Endometrial microvascular endothelial cells (primary cell): Measurements from ENCODE around the gene CEP164. TPM values are rescaled to one million over a fixed set of nuclear protein-coding genes. Genes with fewer than 3 reads are reported as not detected.

ENCODE experiments used
- in situ Hi-C: cut with HindIII; loops from 2 replicates; pipeline ENCODE4 v1.10.0; 2017; ENCODE audit warnings: low sequenced_read_pairs, low pct_unique_long_range_greater_than_20kb; ENCODE audit errors: inconsistent ontology term
- total RNA-seq: library from RNA; depleted of rRNA; stranded (reverse); fragments of >200 nt; gene quantifications from one replicate; pipeline ENCODE4 v1.2.3, GENCODE V29; 2015; ENCODE audit errors: inconsistent ontology term

The CEP164 gene
- total RNA-seq, 1 donor from 2014 or later: 31.1 TPM

GRCh38 chr11:117412176-117412575, 84.5 kb downstream of the CEP164 start:
- in situ Hi-C loops: no loop called here

- in situ Hi-C loops: no loop called here
These were observed 85.1 kb downstream of the CEP164 start for GRCh38 chr11:117412653-117413275.

DNA sequence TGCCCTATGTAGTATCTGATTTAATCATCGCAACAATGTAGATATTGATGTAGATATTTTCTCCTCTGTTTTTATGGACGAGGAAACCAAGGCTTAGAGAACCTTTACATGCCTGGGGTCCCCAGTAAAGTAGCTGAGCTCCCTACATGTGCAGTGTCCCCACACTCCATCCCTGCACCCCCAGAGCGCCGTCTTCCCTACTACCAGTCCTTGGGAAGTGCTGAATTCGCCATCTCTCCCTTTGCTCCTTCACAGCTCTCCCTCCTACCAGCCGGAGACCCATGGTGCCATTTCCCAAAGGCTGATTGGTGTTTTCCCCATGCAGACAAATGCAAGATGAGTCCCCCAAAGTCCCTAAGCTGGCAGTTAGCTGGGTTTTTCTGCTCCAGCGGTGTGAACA, 86.0 kb downstream of the CEP164 start:
- in situ Hi-C loops: no loop called here

- in situ Hi-C loops: no loop called here
These were observed 87.1 kb downstream of the CEP164 start for GRCh38 chr11:117414724-117415123.

GRCh38 chr11:117415358-117415896, 87.8 kb downstream of the CEP164 start:
- in situ Hi-C loops: no loop called here

DNA sequence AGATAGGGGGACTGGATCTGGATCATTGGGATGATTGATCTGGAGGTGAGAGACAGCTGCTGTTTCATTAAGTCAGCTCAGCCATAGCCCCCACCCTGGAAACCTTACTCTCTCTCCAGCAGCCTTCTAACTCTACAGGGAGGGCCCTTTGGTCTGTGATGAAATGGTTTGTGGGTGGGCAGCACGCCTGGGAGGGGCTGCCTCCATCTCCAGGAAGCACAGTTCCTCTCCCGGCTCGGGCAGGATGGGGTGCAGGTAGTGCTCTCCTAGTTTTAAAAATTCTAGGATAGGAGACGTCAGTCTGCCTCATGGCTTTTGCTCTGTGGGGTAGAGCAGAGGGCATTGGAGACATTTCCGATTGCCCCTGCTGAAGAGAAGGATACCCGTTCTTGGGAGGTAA, 89.7 kb downstream of the CEP164 start:
- in situ Hi-C loops: no loop called here

DNA sequence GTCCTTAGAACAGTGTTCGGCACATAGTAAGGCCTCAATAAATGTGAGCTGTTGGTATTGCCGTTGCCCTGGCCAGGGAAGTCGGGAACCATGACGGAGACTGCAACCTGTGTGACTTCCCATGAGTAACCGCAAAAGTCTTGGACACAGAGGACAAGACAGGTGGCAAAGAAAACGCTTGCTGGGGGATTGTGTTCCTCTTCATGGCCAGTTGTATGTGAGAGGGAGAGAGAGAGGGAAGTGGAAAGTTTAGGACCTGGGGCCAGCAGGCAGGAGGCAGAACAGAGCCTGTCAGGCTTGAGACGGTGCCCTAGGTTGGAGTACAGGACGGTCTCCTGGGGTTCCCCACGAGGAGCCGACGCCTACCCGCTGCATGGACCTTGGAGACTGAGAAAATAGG, 90.2 kb downstream of the CEP164 start:
- in situ Hi-C loops: no loop called here

DNA sequence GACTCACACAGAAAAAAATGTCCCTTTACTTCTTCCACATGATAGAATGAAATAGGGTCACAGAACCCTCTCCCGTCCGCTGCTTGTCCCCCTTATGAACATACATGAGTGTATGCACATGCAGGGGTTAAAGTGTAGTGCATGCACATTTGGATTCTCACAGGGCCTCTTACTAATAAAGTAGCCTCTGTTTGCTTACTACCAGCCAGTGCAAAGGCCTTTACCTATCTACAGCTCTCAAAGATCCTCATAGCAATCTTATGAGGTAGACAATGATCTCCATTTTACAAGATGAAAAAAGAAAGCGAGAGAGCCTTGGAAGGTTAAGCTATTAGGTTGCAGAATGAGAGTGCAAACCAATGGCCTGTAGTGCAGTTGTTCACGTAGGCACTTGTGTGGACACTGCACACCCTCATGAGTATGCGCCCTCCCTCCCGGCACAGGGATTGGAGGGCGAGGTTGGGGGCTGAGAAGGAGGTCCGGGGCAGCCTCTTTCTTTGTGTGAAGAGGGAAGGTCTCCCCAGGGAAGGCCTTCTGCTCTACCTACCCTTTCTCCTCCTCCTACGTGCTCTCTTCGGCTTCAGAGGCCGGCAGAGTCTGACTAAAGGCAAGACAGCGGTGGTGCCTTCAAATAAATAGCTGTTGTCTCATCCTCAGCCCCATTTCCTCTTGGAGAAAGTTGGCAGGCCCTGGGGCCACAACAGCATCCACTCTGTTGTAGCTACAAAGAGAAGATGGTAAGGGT, 91.3 kb downstream of the CEP164 start:
- in situ Hi-C loops: no loop called here

- in situ Hi-C loops: no loop called here
These were observed 92.0 kb downstream of the CEP164 start for GRCh38 chr11:117419482-117420142.

GRCh38 chr11:117420143-117420485, 92.5 kb downstream of the CEP164 start:
- in situ Hi-C loops: no loop called here

DNA sequence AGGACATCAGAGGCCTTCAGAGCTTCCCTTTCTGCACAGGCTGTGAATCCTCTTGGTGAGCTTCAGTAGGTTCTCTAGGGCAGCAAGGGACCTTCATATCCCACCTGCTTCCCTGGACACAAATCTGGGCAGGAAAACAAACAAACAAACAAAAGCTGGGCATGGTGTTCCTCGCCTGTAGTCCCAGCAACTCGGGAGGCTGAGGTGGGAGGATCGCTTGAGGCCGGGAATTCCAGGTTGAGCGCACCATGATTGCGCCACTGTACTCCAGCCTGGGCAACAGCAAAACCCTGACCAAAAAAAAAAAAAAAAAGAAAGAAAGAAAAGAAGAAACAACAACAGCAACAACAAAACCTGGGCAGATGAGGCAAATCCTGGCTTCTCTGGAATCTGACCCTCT, 92.9 kb downstream of the CEP164 start:
- in situ Hi-C loops: no loop called here

DNA sequence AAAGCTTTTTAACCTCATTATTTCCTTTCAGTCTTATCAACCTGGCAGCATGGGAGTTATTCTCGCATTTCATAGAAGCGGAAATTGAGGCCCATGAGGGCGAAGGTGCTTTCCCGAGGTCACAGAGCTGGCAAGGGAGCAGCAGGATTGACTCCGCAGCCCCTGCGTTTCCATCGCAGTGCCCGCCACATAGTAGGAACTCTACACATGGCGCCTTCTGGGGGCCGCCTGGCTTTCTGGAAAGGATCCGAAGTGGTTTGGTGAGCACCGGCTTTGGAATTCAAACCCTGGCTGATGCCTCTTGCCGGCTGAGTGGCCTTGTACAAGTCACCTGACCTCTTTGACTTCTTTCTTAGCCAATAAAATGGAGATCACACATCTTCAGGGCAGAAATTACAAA, 93.4 kb downstream of the CEP164 start:
- in situ Hi-C loops: no loop called here

DNA sequence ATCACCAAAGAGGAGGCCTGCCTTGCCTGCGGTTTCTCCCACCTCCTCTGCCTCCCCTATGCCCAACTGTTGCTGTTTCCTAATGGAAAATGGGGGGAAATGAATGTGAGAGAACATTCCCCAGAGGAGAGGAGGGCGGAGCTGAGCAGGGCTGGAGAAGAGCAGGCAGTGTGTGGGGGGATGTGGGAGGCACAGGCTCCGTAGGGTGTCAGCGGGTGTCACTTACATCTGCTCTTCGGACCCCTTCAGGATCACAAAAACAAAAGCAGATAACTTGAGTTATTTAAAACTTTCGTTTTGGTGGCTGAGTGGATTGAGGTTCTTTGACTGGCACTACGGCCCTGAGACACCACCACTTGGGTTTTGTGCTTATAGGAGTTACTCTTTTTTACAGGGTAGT, 93.8 kb downstream of the CEP164 start:
- in situ Hi-C loops: no loop called here

DNA sequence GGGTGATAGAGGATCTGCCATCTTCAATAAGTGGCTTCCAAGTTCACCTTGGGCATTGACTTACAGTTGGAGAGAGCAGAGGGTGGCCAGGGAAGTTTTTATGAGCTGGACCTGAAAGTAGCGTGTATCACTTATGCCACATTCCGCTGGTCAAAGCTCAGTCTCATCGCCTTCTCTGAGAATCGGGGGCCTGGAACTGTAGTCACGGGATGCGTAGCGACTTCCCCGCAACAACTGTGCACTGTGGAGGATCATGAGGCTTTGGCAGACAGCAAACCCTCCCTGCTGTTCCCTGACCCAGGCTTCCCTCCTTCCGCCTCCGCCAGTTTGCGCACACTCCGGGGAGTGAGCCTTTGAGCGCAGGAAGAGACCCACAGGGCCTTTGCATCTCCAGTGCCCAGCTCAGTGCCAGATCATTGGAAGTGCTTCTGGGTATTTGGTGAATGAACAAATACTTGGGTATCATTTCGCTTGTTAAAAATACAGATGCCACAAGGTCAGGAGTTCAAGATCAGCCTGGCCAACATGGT, 95.5 kb downstream of the CEP164 start:
- in situ Hi-C loops: no loop called here

DNA sequence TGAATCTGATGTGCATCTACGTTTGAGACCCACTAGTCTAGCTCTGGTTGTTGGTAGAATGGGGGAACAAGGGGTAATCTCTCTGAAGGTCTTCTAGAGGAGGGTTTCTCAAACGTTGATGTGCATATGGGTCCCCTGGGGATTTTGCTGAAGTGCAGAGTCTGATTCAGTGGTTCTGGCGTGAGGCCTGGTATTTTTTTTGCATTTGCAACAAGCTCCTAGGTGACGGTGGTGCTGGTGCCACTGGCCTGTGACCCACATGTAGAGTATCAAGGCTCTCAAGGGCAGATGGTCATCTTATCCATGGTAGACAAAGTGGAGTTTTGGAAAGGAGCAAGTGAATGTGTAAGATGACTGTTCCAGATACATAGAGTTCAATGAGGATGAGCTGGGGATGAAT, 97.1 kb downstream of the CEP164 start:
- in situ Hi-C loops: no loop called here

DNA sequence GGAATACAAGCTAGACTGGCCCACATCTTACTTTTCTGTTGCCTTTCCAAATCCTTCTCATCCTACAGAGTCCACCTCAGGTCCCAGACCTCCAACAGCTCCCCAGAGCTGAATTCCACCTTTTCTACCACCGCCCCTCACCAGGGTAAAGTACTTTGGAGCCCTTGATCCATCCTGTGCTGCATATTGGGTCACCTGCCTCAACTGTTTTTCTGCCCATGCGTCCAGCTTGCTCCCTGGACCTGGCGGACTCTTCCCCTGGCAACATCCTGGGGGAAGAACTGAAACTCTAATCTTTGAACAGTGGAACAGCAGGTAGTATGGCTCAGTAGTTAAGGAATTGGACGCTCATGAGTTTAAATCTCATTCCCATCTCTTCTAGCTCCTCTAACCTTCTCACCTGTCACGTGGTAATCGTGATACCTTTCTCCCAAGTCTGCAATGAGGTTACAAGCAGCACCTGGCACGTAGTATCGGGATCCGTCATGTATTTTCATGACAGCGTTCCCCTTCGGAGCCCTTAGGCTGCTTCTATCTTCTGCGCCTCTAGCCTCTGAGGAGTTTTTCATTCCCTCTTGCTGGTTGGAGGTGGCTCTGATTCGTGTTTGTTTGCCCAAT, 98.1 kb downstream of the CEP164 start:
- in situ Hi-C loops: no loop called here

DNA sequence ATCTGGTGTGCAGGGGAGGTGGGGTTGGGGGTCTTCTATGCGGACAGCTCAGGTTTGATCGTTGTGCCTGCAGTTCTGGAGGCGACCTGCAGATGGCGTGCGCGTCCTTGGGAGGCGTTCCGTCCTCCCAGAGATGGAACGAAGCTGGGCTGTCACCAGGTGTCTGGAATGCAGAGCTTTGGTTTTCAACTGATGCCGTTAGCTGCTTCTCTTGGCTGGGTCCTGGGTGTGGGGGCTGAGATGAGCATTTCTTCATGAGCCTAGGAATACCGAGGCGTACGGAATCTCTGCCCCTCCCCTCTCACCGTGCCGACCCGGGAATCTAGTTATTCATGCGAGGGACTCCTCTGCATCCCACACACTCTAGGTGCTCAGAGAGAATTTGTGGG, 98.6 kb downstream of the CEP164 start:
- in situ Hi-C loops: no loop called here

GRCh38 chr11:117426941-117427340, 99.3 kb downstream of the CEP164 start:
- in situ Hi-C loops: no loop called here

- in situ Hi-C loops: no loop called here
These were observed 99.8 kb downstream of the CEP164 start for GRCh38 chr11:117427356-117427874.
